ENCODE results near the gene MALRD1. TPM values are rescaled to one million over a fixed set of nuclear protein-coding genes. Genes with fewer than 3 reads are reported as not detected.

Gene MALRD1
- total RNA-seq, 4 donors from 2014 or later, result 0.75 to 2.4 (median 0.82) TPM; not detected in 1

GRCh38 chr10:19638896-19639233, 590.3 kb downstream of the MALRD1 start:
- no peaks in the 10 kb centered on the region for H3K9me3 ChIP-seq
- TF ChIP-seq CTCF (IDR thresholded peaks at IDR 0.05) (no peak), EP300 (IDR thresholded peaks at IDR 0.05; ENCODE audit: low read depth) (no peak), POLR2AphosphoS5 (IDR thresholded peaks at IDR 0.05) (no peak), POLR2A (IDR thresholded peaks at IDR 0.05) (no peak)
- peaks cover 0 to 14% (median 7%) of the 10 kb centered on the region in 4 donors for H3K4me1 ChIP-seq
- no peaks in the 10 kb centered on the region for H3K27me3 ChIP-seq
- H3K4me3 ChIP-seq, result peak overlapping the region in 2 of 4 donors; percentile 24 to 38
- in situ Hi-C loops (cut with MboI; ENCODE audit: low pct_ligation_motif_present in 1 of 4, low pct_unique_long_range_greater_than_20kb in 1 of 4, low sequenced_read_pairs in 3 of 4) (no loop called here), intact Hi-C loops (cut with DNase I; ENCODE audit: low total_unique reads) (no loop called here)
- WGBS, 2 donors (ENCODE audit: low coverage in 1 of 2), result 22 to 47% methylated on average over 3 of the region's 3 CpGs
- H3K36me3 ChIP-seq, result no peaks in the 10 kb centered on the region
- no peak for DNase-seq
- peak overlapping the region in 3 of 4 donors; percentile 54 to 69 (median 65) for H3K27ac ChIP-seq

- in situ Hi-C loops (cut with MboI; ENCODE audit: low pct_ligation_motif_present in 1 of 4, low pct_unique_long_range_greater_than_20kb in 1 of 4, low sequenced_read_pairs in 3 of 4), result no loop called here
- no peak for DNase-seq
- Histone ChIP-seq H3K9me3 (no peaks in the 10 kb centered on the region), H3K4me3 (no peak overlapping the region), H3K4me1 (peaks cover 0 to 14% (median 7%) of the 10 kb centered on the region in 4 donors), H3K36me3 (no peaks in the 10 kb centered on the region), H3K27me3 (no peaks in the 10 kb centered on the region), H3K27ac (no peak overlapping the region)
- WGBS, 2 donors (ENCODE audit: low coverage in 1 of 2), result 82 to 84% methylated on average over 3 of the region's 3 CpGs
- no peak for TF ChIP-seq CTCF (IDR thresholded peaks at IDR 0.05)
- TF ChIP-seq POLR2AphosphoS5 (IDR thresholded peaks at IDR 0.05), result no peak
- TF ChIP-seq POLR2A (IDR thresholded peaks at IDR 0.05), result no peak
- no peak for TF ChIP-seq EP300 (IDR thresholded peaks at IDR 0.05; ENCODE audit: low read depth)
- intact Hi-C loops (cut with DNase I; ENCODE audit: low total_unique reads), result no loop called here
These were observed 592.1 kb downstream of the MALRD1 start for GRCh38 chr10:19640566-19641263.

DNA sequence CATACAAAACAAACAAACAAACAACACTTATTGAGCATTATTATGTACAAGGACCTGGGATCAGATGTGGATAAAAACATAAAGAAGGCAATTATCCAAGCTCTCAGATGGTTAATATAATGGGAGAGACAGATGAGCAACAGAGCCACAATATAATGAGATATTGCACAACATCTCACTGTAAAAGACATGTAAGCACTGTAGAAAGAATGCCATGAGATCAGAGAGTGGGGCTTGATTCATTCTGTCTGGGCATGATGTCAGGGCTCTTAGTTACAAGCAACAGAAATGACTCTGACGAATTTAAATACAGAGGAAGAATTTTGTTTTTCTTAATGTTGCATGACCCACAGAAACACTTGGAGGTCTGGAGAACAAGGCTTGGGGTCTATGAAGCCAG, 602.9 kb downstream of the MALRD1 start:
- no peak overlapping the region for H3K4me3 ChIP-seq
- intact Hi-C loops (cut with DNase I; ENCODE audit: low total_unique reads), result no loop called here
- H3K4me1 ChIP-seq, result peaks cover 0 to 3% (median 1%) of the 10 kb centered on the region in 4 donors
- 60 to 69% methylated on average over 1 of the region's 1 CpG for whole genome bisulfite sequencing, 2 donors (ENCODE audit: low coverage in 1 of 2)
- no peaks in the 10 kb centered on the region for H3K36me3 ChIP-seq
- no peaks in the 10 kb centered on the region for H3K27me3 ChIP-seq
- DNase-seq, result no peak
- in situ Hi-C loops (cut with MboI; ENCODE audit: low pct_ligation_motif_present in 1 of 4, low pct_unique_long_range_greater_than_20kb in 1 of 4, low sequenced_read_pairs in 3 of 4), result no loop called here
- no peak for TF ChIP-seq POLR2AphosphoS5 (IDR thresholded peaks at IDR 0.05)
- no peak for TF ChIP-seq POLR2A (IDR thresholded peaks at IDR 0.05)
- no peak for TF ChIP-seq EP300 (IDR thresholded peaks at IDR 0.05; ENCODE audit: low read depth)
- no peak for TF ChIP-seq CTCF (IDR thresholded peaks at IDR 0.05)
- H3K27ac ChIP-seq, result no peak overlapping the region
- no peaks in the 10 kb centered on the region for H3K9me3 ChIP-seq

DNA sequence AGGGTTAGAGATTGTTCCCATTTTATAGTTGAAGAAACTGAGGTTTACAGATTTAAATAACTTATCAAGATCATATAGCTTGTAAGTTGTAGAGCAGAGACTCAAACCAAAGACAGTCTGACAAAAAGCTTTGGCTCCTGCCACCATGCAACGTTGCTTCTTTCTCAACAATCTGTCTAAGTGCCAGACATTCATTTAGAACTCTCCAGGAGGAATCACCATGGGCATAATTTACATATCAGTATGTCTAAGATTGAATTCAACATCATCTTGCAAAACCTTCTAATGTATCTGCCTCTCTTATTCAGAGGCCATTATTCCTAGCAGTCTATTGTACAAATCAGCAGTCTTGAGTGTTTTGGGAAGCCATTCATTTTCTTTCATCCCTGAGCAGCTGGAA, 604.1 kb downstream of the MALRD1 start:
- TF ChIP-seq POLR2AphosphoS5 (IDR thresholded peaks at IDR 0.05) (no peak), POLR2A (IDR thresholded peaks at IDR 0.05) (no peak), CTCF (IDR thresholded peaks at IDR 0.05) (no peak)
- Histone ChIP-seq H3K27me3 (no peaks in the 10 kb centered on the region), H3K4me3 (no peak overlapping the region), H3K4me1 (peaks cover 0 to 3% (median 1%) of the 10 kb centered on the region in 4 donors), H3K36me3 (no peaks in the 10 kb centered on the region), H3K27ac (no peak overlapping the region), H3K9me3 (no peaks in the 10 kb centered on the region)
- in situ Hi-C loops (cut with MboI; ENCODE audit: low pct_ligation_motif_present in 1 of 4, low pct_unique_long_range_greater_than_20kb in 1 of 4, low sequenced_read_pairs in 3 of 4) (no loop called here), intact Hi-C loops (cut with DNase I; ENCODE audit: low total_unique reads) (no loop called here)
- DNase-seq, result no peak
- 31 to 49% methylated on average over 1 of the region's 1 CpG for WGBS, 2 donors (ENCODE audit: low coverage in 1 of 2)
